ENCODE results near the gene SASH1. TPM values are rescaled to one million over a fixed set of nuclear protein-coding genes. Genes with fewer than 3 reads are reported as not detected.

SASH1 gene
- total and polyA plus RNA-seq, 9 of the 15 experiments (the other 6 are each of a cell fraction or from before 2014, with no cell fraction given) = 0.35 to 3.5 (median 1.6) TPM

DNA sequence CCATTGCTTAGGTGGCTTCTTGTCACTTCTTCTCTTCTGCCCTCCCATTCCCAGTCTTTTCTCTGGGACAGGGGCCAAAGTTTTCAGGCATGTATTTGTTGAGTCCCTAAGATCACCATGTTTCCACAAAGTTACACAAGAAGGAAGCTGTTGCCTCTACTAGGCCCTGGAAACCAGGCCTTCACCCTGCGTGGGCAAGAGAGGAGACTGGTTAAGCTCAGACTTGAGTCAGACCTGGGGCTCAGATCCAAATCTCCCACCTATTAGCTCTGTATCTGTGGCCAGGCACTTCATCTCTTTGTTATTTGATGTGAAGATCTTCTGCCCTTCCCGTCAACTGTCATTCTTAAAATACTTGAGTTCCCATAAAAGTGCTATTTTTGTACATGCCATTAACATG, 154.6 kb downstream of the SASH1 start (continued):
- TF ChIP-seq, protein P1, sequence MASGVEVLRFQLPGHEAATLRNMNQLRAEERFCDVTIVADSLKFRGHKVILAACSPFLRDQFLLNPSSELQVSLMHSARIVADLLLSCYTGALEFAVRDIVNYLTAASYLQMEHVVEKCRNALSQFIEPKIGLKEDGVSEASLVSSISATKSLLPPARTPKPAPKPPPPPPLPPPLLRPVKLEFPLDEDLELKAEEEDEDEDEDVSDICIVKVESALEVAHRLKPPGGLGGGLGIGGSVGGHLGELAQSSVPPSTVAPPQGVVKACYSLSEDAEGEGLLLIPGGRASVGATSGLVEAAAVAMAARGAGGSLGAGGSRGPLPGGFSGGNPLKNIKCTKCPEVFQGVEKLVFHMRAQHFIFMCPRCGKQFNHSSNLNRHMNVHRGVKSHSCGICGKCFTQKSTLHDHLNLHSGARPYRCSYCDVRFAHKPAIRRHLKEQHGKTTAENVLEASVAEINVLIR (CRISPR knock-in tag; IDR thresholded peaks at IDR 0.05) = no peak
- TF ChIP-seq, protein P2, sequence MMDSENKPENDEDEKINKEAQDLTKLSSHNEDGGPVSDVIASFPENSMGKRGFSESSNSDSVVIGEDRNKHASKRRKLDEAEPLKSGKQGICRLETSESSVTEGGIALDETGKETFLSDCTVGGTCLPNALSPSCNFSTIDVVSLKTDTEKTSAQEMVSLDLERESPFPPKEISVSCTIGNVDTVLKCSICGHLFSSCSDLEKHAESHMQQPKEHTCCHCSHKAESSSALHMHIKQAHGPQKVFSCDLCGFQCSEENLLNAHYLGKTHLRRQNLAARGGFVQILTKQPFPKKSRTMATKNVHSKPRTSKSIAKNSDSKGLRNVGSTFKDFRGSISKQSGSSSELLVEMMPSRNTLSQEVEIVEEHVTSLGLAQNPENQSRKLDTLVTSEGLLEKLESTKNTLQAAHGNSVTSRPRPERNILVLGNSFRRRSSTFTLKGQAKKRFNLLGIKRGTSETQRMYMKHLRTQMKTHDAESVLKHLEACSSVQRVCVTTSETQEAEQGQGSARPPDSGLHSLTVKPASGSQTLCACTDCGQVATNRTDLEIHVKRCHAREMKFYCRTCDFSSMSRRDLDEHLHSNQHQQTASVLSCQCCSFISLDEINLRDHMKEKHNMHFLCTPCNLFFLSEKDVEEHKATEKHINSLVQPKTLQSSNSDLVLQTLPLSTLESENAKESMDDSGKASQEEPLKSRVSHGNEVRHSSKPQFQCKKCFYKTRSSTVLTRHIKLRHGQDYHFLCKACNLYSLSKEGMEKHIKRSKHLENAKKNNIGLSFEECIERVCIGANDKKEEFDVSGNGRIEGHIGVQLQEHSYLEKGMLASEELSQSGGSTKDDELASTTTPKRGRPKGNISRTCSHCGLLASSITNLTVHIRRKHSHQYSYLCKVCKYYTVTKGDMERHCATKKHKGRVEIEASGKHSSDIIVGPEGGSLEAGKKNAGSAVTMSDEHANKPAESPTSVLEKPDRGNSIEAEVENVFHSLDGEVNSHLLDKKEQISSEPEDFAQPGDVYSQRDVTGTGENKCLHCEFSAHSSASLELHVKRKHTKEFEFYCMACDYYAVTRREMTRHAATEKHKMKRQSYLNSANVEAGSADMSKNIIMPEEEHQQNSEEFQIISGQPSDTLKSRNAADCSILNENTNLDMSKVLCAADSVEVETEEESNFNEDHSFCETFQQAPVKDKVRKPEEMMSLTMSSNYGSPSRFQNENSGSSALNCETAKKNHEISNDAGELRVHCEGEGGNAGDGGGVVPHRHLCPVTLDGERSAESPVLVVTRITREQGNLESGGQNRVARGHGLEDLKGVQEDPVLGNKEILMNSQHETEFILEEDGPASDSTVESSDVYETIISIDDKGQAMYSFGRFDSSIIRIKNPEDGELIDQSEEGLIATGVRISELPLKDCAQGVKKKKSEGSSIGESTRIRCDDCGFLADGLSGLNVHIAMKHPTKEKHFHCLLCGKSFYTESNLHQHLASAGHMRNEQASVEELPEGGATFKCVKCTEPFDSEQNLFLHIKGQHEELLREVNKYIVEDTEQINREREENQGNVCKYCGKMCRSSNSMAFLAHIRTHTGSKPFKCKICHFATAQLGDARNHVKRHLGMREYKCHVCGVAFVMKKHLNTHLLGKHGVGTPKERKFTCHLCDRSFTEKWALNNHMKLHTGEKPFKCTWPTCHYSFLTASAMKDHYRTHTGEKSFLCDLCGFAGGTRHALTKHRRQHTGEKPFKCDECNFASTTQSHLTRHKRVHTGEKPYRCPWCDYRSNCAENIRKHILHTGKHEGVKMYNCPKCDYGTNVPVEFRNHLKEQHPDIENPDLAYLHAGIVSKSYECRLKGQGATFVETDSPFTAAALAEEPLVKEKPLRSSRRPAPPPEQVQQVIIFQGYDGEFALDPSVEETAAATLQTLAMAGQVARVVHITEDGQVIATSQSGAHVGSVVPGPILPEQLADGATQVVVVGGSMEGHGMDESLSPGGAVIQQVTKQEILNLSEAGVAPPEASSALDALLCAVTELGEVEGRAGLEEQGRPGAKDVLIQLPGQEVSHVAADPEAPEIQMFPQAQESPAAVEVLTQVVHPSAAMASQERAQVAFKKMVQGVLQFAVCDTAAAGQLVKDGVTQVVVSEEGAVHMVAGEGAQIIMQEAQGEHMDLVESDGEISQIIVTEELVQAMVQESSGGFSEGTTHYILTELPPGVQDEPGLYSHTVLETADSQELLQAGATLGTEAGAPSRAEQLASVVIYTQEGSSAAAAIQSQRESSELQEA (IDR thresholded peaks at IDR 0.05; ENCODE audit: low read depth) = no peak
